ENCODE data around the gene NXNL2. TPM values are rescaled to one million over a fixed set of nuclear protein-coding genes. Genes with fewer than 3 reads are reported as not detected.

Gene NXNL2
- not detected for total RNA-seq

DNA sequence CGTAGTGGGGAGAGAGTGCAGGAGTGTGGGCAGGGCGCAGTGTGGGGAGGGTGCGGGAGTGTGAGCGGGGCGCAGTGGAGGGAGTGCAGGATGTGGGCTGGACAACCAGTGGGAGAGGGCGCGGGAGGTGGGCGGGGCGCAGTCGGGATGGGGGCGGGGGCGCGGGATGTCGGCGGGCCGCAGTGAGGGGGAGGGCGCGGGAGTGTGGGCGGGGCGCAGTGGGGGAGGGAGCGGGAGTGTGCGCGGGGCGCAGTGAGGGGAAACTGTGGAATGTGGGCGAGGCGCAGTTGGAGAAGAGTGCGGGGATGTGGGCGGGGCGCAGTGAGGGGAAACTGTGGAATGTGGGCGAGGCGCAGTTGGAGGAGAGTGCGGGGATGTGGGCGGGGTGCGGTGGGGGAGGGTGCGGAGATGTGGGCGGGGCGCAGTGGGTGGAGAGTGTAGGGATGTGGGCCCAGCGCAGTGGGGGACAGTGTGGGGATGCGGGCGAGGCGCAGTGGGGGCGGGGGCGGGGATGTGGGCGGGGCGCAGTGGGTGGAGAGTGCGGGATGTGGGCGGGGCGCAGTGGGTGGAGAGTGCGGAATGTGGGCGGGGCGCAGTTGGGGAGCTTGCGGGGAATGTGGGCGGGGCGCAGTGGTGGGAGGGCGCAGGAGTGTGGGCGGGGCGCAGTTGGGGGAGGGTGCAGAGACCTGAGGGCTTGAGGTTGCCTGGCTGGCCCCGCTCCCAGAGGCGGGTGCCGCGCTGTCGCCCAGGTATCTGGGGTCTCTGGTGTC, at the start of gene NXNL2:
NXNL2 (plus strand) TSS at position 723 of the 770 bp plus-strand sequence. CDS start 257 bp downstream, outside the sequence.
- peak; percentile 88 for ATAC-seq

DNA sequence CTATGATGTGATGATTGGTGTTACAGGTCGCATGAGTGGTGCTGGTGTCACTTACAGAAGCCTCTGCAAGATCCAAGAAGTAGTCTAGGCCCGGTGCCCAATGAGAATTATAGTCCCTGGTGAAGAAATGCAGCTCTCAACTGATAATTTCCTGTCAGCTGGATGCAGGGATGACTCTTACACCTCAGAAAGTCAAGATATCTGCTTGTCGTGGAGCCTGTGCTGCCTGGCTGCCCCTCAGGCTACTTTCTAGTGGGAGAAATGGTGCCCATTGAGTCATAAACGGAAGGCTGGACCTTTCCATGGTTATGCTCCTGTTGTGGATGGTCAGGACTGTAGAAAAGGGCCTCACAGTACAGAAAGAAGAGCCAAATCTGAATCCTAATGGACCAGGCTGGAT, 46.8 kb upstream of the NXNL2 start:
- ATAC-seq: no peak

DNA sequence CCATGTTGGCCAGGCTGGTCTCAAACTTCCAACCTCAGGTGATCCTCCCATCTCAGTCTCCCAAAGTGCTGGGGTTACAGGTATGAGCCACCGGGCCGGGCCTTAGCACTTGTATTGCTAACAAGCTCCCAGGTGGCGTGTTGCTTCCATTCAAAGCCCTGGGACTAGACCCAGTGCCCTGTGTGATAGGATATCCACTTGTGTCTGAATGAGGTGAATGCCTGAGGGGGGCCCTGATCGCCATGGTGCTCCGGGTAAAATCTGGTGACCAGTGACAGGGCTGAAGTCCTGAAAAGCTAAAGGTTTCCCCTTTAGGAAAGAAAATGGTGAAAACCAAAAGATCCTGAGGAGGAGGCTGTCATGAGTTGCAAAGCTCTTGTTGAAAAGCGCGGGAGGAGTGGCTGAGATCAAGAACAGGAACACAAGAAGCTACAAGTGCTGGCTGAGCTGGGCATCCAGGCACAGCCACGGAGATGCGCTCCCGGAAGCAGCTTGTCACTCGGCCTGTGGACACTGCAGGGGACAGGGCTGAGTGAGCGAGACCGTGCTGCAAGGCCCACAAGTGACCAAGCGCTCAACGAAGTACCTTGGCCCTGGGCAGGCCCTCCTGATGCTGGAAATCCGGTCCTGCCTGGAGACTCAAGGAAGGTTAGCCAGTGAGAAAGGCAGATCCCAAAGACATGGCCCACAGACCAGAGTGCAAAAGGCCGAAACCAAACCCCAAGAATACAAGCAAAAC, 39.8 kb upstream of the NXNL2 start:
- ATAC-seq: no peak

DNA sequence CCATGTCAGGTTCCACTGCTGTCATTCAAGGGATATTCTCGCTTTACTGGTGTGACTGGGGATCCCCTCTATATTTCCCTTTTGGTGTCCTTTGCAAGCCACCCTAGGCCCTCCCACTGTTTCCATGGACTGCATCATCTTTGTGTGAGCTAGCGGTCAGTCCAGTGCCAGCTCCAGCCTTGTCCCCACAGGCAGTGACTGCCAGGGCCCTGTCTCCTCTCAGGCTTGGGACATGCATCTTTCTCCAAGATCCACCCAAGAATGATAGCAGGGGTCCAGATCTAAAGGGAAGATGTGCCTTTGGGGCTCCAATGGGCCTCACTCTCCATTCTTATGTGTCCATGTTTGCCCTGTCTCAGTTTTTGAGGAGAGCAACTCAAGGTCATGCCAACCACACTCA, 37.8 kb upstream of the NXNL2 start:
- ATAC-seq: no peak

DNA sequence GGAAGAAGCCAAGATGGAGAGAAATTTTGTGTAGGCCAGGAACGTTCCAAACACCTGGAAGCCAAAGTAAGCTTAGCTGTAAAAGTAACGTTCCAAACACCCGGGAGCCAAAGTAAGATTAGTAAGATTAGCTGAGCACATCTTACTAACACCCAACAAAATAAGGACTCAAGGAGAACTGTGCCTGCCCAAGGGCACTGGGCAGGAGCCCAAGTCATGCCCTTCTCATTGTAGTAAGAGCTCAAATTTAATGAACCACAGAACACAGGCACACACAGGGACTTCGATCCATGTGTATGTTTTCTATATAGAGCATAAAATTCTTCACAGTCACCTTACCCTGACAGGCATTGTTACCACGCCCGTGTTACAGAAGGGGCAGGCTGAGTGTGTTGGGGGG, 36.1 kb upstream of the NXNL2 start:
- ATAC-seq: peak; percentile 48

DNA sequence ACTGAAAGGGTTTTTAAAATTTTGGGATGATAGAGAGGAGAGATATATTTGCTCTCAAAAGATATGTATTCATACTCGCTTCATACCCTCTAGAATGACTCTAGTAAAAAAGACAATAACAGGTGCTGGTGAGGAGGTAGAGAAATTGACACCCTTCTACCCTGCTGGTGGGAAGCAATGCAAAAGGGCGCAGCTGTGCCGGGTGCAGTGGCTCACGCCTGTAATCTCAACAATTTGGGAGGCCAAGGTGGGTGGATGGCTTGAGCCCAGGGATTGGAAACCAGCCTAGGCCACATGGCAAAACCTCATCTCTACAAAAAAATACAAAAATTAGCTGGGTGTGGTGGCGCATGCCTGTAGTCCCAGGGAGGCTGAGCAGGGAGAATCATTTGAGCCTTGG, 33.9 kb upstream of the NXNL2 start:
- no peak for ATAC-seq

DNA sequence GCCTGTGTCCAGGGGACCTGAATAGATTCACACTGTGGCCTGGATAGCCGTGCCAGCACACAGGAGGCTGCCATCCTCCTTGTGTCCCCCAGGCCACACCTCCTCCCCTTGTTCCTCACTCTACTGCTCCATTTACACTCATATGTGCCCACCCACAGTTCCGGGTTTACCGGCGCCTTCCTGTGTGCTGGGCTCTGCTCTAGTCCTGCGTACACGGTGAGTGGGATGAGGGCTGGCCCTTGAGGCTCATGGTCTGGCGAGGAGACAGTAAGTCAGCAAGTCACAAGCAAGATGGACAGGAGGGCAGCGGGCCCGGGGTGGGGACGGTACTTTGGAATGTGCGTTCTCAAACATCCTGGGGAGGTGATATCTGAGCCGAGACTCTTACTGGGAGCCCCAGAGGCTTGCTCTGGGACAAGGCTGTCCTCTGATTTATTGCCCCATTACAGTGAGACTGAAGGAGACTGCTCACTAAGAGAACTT, 32.4 kb upstream of the NXNL2 start:
- no peak for ATAC-seq

DNA sequence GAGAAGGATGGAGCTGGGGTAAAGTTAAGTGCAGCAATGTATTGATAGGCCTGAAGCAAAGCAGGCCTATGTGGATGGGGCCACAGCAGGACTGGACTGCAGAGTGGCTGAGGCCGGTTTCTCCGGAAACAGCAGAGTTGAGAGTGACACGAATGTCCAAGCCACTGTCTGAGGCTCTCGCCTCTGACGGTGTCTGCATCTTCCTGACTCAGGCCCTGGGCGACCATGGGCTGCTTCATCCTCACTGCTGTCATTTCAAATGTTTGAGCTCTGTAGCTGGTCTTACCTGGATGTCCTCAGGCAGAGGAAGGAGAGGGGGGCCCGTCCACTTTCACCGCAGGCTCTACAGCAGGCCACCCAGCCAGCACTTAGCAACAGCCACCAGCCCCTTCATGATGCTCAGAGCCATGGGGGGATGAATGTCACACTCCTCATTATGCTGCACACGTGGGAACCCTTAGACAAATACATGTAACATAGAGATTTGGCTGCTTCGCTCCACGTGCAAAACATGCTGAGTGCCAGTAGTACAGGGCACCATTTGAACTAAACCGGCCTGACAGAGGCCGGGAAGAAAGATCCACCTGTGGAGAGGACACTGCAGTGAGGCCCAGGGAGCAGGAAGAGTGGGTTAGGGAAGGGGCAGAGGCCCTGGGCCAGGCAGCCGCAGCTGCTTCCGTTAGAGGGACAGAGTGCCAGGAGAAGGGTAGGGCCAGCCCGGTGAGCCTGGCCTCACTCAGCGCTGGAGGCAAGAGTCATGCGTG, 31.7 kb upstream of the NXNL2 start:
- no peak for ATAC-seq

DNA sequence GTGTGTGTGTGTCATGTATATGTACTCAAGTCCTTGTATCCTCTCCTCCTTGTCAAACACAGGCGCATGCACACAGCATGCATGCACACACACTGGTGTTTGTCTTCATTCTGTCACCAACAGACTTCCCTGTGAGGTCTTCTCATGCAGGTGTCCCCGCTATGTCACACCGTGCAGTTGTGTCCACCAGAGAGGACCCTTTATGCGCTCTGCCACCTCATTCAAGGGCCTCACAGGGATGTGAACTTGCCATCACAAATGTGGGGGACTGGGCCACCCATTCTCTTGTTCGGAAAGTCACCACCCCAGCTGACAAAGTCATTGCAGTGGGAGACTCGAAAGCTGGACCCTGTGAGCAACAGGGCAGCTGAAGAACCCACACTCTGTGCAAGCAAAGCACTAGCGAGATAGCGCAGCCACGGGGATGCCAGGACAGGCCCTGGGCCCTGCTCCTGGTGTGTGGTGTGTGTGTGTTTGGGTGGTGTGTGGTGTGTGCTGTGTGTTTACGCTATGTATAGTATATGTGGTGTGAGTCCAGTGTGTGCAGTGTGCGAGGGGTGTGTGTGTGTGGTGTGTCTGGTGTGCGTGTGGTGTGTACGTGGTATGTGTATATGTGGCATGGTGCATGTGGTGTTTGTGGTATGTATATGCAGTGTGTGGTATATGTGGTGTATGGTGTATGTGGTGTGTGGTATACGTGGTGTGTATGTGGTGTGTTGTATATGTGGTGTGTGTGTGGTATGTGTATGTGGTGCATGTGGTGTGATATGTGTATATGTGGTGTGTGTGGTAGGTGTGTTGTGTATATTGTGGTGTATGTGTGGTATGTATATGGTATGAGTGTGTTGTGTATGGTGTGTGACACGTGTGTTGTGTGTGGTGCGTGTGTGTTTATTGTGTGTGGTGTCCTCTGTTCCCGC, 30.9 kb upstream of the NXNL2 start:
- no peak for ATAC-seq

DNA sequence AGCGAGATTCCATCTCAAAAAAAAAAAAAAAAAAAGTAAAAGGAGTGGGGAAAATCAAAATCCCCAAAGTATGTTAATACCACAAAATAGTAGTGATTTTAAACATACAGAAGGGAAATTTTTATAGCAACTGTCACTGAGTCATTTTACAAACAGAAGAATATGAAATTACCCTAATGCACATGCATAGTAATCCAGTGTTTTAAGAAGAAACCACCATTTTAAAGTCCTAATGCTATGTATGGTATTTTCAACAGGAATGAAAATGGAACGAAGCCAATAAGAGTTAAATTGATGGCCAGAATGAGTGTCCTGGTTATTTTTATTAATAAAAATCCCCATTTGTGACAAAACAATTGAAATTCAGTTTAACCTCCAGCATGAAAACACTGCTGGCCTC, 26.7 kb upstream of the NXNL2 start:
- ATAC-seq: no peak

DNA sequence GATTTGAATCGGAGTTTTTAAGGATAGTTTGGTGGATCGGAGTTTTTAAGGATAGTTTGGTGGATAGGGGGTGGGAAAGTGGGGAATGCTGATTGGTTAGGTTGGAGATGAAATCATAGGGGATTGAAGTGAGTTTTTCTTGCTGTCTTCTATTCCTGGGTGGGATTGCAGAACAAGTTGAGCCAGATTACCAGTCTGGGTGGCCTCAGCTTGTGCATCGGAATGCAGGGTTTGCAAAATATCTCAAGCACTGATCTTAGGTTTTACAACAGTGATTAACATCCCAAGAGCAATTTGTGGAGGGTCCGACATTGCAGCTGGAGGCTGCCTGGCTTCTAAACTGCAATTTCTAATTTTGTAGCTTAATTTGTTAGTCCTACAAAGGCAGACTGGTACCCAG, 23.1 kb upstream of the NXNL2 start:
- ATAC-seq: no peak

DNA sequence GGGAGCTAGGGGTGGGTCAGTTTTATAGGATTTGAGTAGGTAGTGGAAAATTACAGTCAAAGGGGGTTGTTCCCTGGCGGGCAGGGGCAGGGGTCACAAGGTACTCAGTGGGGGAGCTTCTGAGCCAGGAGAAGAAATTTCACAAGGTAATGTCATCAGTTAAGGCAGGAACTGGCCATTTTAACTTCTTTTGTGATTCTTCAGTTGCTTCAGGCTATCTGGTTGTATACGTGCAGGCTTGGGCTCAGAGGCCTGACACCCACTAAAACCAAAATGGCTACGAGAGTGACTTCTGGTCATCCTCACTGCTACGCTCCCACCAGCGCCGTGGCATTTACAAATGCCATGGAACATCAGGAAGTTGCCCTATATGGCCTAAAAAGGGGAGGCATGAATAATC, 20.7 kb upstream of the NXNL2 start:
- no peak for ATAC-seq

DNA sequence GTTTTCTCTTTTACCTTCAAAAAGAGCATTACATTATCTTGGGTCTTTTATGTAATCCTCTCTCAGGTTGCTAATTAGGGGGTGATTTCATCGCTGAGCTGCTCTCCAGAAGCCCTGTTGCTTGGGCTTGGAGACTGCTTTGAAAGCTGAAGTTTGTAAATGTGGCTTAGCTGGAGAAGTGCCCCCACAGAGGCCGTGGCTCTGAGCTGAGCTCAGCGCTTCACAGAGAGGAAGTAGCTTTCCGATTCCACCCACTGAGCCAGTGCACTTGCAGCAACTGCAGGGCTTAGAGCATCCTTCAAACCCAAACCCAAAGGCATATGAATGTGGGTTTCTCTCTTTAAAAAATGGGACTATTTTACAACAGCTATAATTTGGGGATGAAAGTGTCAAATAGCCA, 13.7 kb upstream of the NXNL2 start:
- ATAC-seq: no peak

DNA sequence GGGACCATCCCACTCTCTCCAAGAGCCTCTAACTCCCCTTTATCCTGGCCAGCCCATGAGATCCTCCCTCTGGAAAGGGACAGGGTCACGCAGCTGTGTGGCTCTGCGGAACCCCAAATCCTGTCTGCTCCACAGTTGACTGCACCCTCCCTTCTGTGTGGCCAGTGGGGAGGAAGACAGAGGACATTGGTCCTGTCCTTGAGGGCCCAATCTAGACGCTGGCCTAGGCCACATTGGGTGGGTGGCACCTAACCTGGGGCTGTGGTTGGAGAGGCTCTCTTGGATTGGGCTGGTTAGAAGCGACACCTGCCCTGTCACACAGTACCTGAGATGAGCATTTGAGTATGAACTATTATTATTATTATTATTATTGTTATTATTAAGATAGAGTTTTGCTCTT, 12.6 kb upstream of the NXNL2 start:
- ATAC-seq: no peak

DNA sequence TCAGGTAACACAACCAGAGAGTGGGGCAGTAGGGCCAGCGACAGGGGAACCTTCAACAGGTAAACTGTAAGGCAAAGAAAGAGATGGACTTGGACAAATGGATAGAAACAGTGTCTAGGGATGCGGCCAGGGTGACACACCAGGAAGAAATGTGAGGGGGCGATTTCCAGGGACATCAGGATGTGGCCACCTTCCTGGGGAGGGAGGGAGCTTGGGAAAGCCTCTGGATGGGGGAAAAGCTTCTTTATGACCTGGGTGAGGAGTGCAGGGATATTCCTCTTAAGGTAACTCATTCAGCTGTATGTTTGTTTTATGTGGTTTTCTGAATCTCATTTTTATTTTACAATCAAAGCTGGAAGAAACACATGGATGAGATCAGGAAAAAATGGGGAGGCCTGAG, 11.9 kb upstream of the NXNL2 start:
- no peak for ATAC-seq

DNA sequence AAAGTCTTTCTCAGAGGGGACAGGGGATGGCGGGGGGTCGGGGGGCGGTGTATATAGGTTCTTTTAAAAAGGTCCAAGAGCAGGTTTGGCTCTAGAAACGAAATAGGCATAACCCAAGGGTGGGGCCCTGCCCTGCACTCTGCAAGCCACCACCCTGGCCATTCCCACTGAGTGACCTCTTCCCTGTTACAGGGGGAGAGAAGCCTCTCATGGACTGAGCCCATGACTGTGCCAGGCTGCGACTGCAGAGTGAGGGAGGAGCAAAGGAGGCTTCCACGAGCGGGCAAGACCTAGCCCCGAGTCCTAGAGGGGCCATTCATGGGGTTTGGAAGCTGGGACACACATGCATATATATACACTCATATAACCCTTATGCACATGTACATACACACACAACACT, 10.1 kb upstream of the NXNL2 start:
- ATAC-seq: no peak

DNA sequence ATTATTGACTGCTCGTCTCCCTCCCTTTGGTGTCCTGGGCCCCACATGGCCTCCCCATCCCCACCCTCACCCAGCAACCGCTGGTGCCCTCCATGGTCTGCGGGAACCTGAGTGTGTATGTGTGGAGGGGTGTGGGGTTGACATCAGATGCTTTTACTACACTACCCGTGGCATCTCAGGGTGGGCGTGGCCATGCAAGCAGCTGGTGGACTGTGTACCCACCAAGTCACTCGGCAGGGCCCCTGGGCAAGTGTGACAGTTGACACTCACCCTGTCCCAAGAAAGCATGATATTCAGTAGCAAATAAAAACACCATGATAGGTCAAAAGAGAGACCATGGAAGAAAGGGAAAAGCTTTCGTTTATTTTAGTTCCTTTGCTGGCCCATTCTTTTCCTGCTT, 7.4 kb upstream of the NXNL2 start:
- ATAC-seq: no peak

DNA sequence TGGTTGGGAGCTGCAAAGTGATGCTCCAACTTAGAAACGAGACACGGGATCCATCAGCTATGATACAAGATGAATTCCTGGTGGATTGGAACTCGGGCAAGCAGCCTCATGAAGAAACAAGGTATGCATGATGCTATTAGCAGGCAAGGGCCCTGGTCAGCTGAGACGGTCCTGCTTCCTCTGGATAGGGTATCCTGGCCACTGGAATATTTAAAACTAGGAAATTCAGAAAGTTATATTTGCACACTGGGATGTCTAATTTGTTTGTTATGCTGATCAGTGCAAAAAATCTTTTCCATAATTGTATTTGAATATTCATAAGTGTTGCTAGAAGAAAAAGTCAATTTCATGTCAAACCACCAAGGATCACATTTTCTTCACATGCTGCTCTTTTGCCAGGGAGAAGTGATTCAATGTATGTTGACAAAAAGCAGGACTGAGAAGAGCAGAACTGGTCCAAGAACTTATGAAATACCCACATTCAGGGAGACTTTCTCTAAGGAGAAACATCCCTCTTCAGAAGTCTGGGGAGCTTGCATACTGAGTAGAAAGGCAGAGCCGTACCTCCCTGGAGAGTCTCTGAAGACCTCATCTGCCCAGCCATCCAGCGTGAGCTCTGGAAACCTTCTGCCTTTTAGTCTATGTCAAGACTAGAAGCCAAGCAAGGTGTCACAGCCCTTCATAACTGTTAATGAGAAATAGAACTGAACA, 6.7 kb upstream of the NXNL2 start:
- no peak for ATAC-seq

DNA sequence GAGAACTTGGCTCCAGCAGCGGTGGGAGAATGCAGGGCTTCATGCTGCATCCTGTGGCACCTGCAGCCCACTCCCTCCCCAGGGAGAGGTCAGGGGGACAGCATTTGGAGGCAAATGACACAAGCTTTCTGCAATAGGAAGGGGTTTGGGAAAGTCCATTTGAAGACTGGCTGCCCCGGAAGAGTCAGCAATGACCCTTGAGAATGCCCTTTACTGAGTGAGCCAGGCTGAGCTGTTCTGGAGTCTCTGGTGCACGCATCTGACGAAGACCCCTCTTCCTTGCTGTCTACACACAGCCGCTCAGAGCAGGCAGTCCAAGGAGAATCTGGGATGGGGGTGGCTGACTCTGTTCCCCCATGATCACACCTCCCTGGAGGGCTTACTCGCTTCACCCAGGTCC, 5.5 kb upstream of the NXNL2 start:
- ATAC-seq: no peak

DNA sequence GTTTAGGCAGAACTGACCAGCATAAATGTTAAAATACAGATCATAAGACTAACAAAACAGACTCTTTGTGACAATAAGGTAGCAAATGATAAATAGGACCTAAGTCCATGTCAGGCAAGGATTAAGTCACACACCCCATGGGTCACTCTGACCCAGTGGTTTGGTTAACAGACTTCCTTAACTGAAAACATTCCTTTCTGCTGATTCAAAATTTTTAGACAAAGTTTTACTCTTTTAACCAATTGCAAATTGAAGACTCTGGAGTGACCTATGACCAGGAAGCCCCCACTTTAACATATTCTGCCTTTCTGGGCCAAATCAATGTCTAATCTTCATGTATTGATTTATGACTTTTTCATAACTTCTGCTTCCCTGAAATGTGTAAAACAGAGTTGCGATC, 4.9 kb upstream of the NXNL2 start:
- no peak for ATAC-seq

DNA sequence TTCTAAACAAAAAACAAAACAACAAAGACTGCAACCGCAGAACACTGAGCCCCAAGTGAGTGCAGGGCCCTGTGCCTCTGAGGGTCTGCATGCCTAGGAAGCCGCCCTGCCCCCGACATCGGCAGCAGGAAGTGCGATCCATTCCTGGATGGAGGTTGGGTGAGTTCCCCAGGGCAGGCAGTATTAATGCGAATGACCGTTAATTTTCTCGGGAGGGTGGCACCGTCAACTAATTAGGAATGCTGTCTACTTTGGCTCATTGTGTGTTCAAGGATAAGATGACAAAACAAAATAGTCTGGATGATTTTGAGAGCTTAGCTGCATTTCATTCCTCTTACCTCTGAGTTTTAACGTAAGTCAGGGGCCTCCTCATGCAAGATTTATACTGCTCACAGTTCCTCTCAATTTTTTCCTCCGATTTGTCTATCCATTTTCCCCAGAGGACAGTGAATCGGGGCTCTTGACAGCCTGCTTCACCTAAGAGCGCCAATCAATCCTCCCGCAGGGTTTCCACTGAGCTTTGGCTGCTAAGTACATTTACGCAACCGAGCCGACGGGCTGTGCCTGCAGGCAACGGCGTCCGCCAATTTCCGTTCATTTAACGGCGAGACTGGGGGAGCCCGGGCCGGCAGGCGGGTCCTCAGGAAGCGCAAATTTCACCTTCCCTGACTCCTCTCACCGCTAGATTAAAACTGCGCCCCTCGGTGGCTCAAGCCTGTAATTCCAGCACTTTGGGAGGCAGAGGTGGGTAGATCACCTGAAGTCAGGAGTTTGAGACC, 2.9 kb upstream of the NXNL2 start:
- no peak for ATAC-seq
